Endometrial microvascular endothelial cells (primary cell): ENCODE results near the gene FZD10. TPM values are rescaled to one million over a fixed set of nuclear protein-coding genes. Genes with fewer than 3 reads are reported as not detected.

Source experiments
- in situ Hi-C: cut with HindIII; loops from 2 replicates; pipeline ENCODE4 v1.10.0; 2017; ENCODE audit warnings: low sequenced_read_pairs, low pct_unique_long_range_greater_than_20kb; ENCODE audit errors: inconsistent ontology term
- total RNA-seq: library from RNA; depleted of rRNA; stranded (reverse); fragments of >200 nt; gene quantifications from one replicate; pipeline ENCODE4 v1.2.3, GENCODE V29; 2015; ENCODE audit errors: inconsistent ontology term

The FZD10 gene
- total RNA-seq, 1 donor from 2014 or later, result not detected

GRCh38 chr12:130146176-130146931 is 15.9 kb upstream of the FZD10 start:
- in situ Hi-C loops, result no loop called here

GRCh38 chr12:130147875-130148596 is 14.2 kb upstream of the FZD10 start:
- in situ Hi-C loops, result no loop called here

GRCh38 chr12:130151846-130152245 is 10.4 kb upstream of the FZD10 start:
- in situ Hi-C loops, result no loop called here

GRCh38 chr12:130152386-130152785 is 9.9 kb upstream of the FZD10 start:
- in situ Hi-C loops, result no loop called here

- in situ Hi-C loops, result no loop called here
Measured at GRCh38 chr12:130153803-130154202, 8.5 kb upstream of the FZD10 start.

GRCh38 chr12:130154276-130155070 is 7.8 kb upstream of the FZD10 start:
- in situ Hi-C loops, result no loop called here

- in situ Hi-C loops, result no loop called here
Measured at GRCh38 chr12:130155416-130156073, 6.7 kb upstream of the FZD10 start.

- in situ Hi-C loops, result no loop called here
Measured at GRCh38 chr12:130156652-130157275, 5.5 kb upstream of the FZD10 start.

GRCh38 chr12:130157998-130158753 is 4.1 kb upstream of the FZD10 start:
- in situ Hi-C loops, result no loop called here

GRCh38 chr12:130158754-130159059 is 3.6 kb upstream of the FZD10 start:
- in situ Hi-C loops, result no loop called here

GRCh38 chr12:130160306-130160705 is 2.0 kb upstream of the FZD10 start:
- in situ Hi-C loops, result no loop called here

GRCh38 chr12:130160711-130161231 is 1.5 kb upstream of the FZD10 start:
- in situ Hi-C loops, result no loop called here

- in situ Hi-C loops, result no loop called here
Measured at GRCh38 chr12:130161261-130162243, 712 bp upstream of the FZD10 start.

GRCh38 chr12:130162745-130163460 is 639 bp downstream of the FZD10 start:
- in situ Hi-C loops, result no loop called here

- in situ Hi-C loops, result no loop called here
Measured at GRCh38 chr12:130163461-130164215, 1.4 kb downstream of the FZD10 start.

- in situ Hi-C loops, result no loop called here
Measured at GRCh38 chr12:130164216-130164542, 1.9 kb downstream of the FZD10 start.
